ENCODE data around the gene SV2C.

Gene SV2C

GRCh38 chr5:76219636-76220035 lies 136.5 kb downstream of the SV2C start:
- TF ChIP-seq, protein P1, sequence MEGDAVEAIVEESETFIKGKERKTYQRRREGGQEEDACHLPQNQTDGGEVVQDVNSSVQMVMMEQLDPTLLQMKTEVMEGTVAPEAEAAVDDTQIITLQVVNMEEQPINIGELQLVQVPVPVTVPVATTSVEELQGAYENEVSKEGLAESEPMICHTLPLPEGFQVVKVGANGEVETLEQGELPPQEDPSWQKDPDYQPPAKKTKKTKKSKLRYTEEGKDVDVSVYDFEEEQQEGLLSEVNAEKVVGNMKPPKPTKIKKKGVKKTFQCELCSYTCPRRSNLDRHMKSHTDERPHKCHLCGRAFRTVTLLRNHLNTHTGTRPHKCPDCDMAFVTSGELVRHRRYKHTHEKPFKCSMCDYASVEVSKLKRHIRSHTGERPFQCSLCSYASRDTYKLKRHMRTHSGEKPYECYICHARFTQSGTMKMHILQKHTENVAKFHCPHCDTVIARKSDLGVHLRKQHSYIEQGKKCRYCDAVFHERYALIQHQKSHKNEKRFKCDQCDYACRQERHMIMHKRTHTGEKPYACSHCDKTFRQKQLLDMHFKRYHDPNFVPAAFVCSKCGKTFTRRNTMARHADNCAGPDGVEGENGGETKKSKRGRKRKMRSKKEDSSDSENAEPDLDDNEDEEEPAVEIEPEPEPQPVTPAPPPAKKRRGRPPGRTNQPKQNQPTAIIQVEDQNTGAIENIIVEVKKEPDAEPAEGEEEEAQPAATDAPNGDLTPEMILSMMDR (IDR thresholded peaks at IDR 0.05; ENCODE audit: control insufficient read depth, insufficient read depth, low read depth, low read length, missing control alignments) = no peak
- H3K4me3 ChIP-seq (ENCODE audit: control insufficient read depth, low read depth, low read length) = no peak overlapping the region
- no peak for DNase-seq (ENCODE audit: low read depth)

- H3K4me3 ChIP-seq (ENCODE audit: control insufficient read depth, low read depth, low read length) = no peak overlapping the region
- no peak for DNase-seq (ENCODE audit: low read depth)
- TF ChIP-seq, protein P1 (IDR thresholded peaks at IDR 0.05; ENCODE audit: control insufficient read depth, insufficient read depth, low read depth, low read length, missing control alignments) = no peak
These were observed 138.1 kb downstream of the SV2C start for GRCh38 chr5:76221311-76221710.

DNA sequence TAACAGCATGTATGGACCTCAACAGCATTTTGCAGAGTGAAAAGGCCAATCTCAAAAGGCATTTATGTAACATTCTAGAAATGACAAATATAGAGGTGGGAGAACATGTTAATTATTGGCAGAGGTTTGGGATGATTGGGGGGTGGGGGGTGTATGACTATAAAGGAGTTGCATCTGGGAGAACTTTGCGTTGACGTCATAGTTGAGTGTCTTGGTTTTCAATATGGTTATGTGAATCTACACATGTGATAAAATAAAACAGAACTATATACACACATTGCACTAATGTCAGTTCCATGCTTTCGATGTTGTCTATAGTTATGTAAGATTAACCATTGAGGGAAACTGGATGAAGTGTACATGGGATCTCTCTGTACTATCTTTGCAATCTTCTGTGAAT lies 139.1 kb downstream of the SV2C start:
- H3K4me3 ChIP-seq (ENCODE audit: control insufficient read depth, low read depth, low read length) = no peak overlapping the region
- no peak for DNase-seq (ENCODE audit: low read depth)
- TF ChIP-seq, protein P1 (IDR thresholded peaks at IDR 0.05; ENCODE audit: control insufficient read depth, insufficient read depth, low read depth, low read length, missing control alignments) = no peak

DNA sequence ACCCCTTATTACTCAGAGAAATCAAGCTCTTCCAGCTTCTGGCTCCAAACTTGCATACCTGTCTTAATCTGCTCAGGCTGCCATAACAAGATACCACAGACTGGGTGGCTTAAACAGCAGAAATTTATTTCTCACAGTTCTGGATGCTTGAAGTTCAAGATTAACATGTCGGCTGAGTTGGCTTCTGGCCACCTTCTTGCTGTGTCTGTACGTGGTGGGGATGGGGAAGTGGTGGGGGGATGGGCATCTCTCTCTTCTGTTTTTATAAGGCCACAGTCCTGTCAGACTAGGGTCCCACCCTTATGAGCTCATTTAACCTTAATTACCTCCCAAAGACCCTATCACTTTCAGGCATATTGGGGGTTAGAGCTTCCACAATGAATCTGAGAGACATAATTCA lies 140.5 kb downstream of the SV2C start:
- no peak for DNase-seq (ENCODE audit: low read depth)
- H3K4me3 ChIP-seq (ENCODE audit: control insufficient read depth, low read depth, low read length) = no peak overlapping the region
- TF ChIP-seq, protein P1 (IDR thresholded peaks at IDR 0.05; ENCODE audit: control insufficient read depth, insufficient read depth, low read depth, low read length, missing control alignments) = no peak

- H3K4me3 ChIP-seq (ENCODE audit: control insufficient read depth, low read depth, low read length) = no peak overlapping the region
- TF ChIP-seq, protein P1 (IDR thresholded peaks at IDR 0.05; ENCODE audit: control insufficient read depth, insufficient read depth, low read depth, low read length, missing control alignments) = no peak
- DNase-seq (ENCODE audit: low read depth) = no peak
These were observed 141.7 kb downstream of the SV2C start for GRCh38 chr5:76224898-76225297.

DNA sequence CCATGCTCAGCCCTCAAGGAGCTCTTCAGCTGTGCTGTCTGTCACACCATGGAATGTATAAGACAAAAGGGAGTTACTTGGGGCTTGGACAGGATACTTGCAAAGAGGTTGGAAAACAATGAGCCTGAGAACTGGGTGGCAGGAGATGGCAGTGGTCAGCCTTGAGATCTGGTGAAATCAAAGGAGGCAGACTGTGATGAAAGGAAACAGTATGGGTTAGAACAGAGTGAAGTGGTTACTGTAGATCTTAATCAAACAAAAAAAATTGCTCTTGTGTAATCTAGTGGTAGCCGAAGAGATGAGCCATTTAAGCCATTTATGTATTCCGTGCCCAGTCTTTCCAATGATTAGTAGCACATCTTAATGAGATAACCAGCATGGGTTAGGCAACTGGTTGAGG lies 142.2 kb downstream of the SV2C start:
- H3K4me3 ChIP-seq (ENCODE audit: control insufficient read depth, low read depth, low read length) = no peak overlapping the region
- TF ChIP-seq, protein P1 (IDR thresholded peaks at IDR 0.05; ENCODE audit: control insufficient read depth, insufficient read depth, low read depth, low read length, missing control alignments) = no peak
- no peak for DNase-seq (ENCODE audit: low read depth)

DNA sequence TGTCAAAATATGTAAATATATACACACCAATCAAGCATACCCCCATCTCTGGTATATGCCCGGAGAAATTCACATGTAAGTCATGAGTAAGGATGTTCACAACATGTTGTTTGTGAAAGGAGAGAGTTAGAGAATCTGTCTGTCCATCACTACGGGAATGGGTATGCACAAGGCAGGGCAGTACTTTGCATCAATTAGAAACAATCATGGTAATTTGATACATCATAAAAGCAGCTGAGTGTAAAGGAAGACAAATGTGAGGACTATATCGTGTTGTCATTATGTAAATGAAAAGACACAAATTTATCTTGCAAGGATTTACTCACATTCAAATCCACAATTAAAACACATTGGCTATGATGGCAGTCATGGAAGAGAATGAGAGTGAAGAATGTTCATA lies 146.7 kb downstream of the SV2C start:
- DNase-seq (ENCODE audit: low read depth) = no peak
- H3K4me3 ChIP-seq (ENCODE audit: control insufficient read depth, low read depth, low read length) = no peak overlapping the region
- TF ChIP-seq, protein P1 (IDR thresholded peaks at IDR 0.05; ENCODE audit: control insufficient read depth, insufficient read depth, low read depth, low read length, missing control alignments) = no peak
